ENCODE results near the gene SH3BP2.

The SH3BP2 gene

GRCh38 chr4:2875556-2875955 lies 82.7 kb downstream of the SH3BP2 start:
- TF ChIP-seq CTCF (IDR thresholded peaks at IDR 0.05; ENCODE audit: low read depth, low read length, missing control alignments): no peak
- DNase-seq (ENCODE audit: low read depth): no peak
- H3K4me3 ChIP-seq (ENCODE audit: low read depth, low read length): no peak overlapping the region

- TF ChIP-seq CTCF (IDR thresholded peaks at IDR 0.05; ENCODE audit: low read depth, low read length, missing control alignments): no peak
- DNase-seq (ENCODE audit: low read depth): no peak
- no peak overlapping the region for H3K4me3 ChIP-seq (ENCODE audit: low read depth, low read length)
Observed at GRCh38 chr4:2878346-2878745, 85.5 kb downstream of the SH3BP2 start.

- DNase-seq (ENCODE audit: low read depth): no peak
- no peak for TF ChIP-seq CTCF (IDR thresholded peaks at IDR 0.05; ENCODE audit: low read depth, low read length, missing control alignments)
- H3K4me3 ChIP-seq (ENCODE audit: low read depth, low read length): no peak overlapping the region
Observed at GRCh38 chr4:2879026-2879425, 86.1 kb downstream of the SH3BP2 start.

- no peak for DNase-seq (ENCODE audit: low read depth)
- no peak overlapping the region for H3K4me3 ChIP-seq (ENCODE audit: low read depth, low read length)
- no peak for TF ChIP-seq CTCF (IDR thresholded peaks at IDR 0.05; ENCODE audit: low read depth, low read length, missing control alignments)
Observed at GRCh38 chr4:2881431-2881830, 88.5 kb downstream of the SH3BP2 start.

- no peak for TF ChIP-seq CTCF (IDR thresholded peaks at IDR 0.05; ENCODE audit: low read depth, low read length, missing control alignments)
Observed at GRCh38 chr4:2882341-2882740, 89.5 kb downstream of the SH3BP2 start.

GRCh38 chr4:2886161-2886560 lies 93.3 kb downstream of the SH3BP2 start:
- no peak overlapping the region for H3K4me3 ChIP-seq (ENCODE audit: low read depth, low read length)
- DNase-seq (ENCODE audit: low read depth): no peak
- no peak for TF ChIP-seq CTCF (IDR thresholded peaks at IDR 0.05; ENCODE audit: low read depth, low read length, missing control alignments)

More at GRCh38 chr4:2882341-2882740, 89.5 kb downstream of the SH3BP2 start:
- no peak overlapping the region for H3K4me3 ChIP-seq (ENCODE audit: low read depth, low read length)
- no peak for DNase-seq (ENCODE audit: low read depth)

GRCh38 chr4:2886622-2887021 lies 93.7 kb downstream of the SH3BP2 start:
- no peak for TF ChIP-seq CTCF (IDR thresholded peaks at IDR 0.05; ENCODE audit: low read depth, low read length, missing control alignments)
- no peak for DNase-seq (ENCODE audit: low read depth)

More at GRCh38 chr4:2886622-2887021, 93.7 kb downstream of the SH3BP2 start:
- no peak overlapping the region for H3K4me3 ChIP-seq (ENCODE audit: low read depth, low read length)
